Progenitor cell of endocrine pancreas (in vitro differentiated cells): Measurements from ENCODE around the gene DDX27. TPM values are rescaled to one million over a fixed set of nuclear protein-coding genes. Genes with fewer than 3 reads are reported as not detected.
"Not testable (repeated sequence)": the region's sequence is repeated elsewhere in the genome, so short reads cannot be mapped to it uniquely, and the experiment has no call there.

Experiments used
- DNase-seq: peaks from one replicate; pipeline ENCODE4 v3.0.0; 2021; ENCODE audit warnings: low spot score; ENCODE audit not compliant: unreplicated experiment
- H3K27ac Mint-ChIP-seq: 2 replicates; pipeline ENCODE4 v1.8.0; 2021; ENCODE audit warnings: mild to moderate bottlenecking, moderate library complexity, mixed read lengths
- H3K27me3 Mint-ChIP-seq: 2 replicates; pipeline ENCODE4 v1.8.0; 2021; ENCODE audit warnings: mixed read lengths
- H3K36me3 Mint-ChIP-seq: 2 replicates; pipeline ENCODE4 v1.8.0; 2022; ENCODE audit warnings: mixed read lengths; ENCODE audit not compliant: insufficient read depth
- H3K4me1 Mint-ChIP-seq: 2 replicates; pipeline ENCODE4 v1.8.0; 2021; ENCODE audit warnings: low read depth, mixed read lengths
- H3K4me3 Mint-ChIP-seq: 2 replicates; pipeline ENCODE4 v1.8.0; 2021; ENCODE audit warnings: low read depth, mild to moderate bottlenecking, moderate library complexity, mixed read lengths
- H3K9me3 Mint-ChIP-seq: 2 replicates; pipeline ENCODE4 v1.8.0; 2021; ENCODE audit warnings: low read depth, mixed read lengths
- total RNA-seq: library from RNA; stranded (reverse); gene quantifications from 2 replicates; pipeline ENCODE4 v1.2.1, GENCODE V29; 2021
- TF ChIP-seq, protein P1 (sequence below): fragments of 200-600 bp; sonication (generic); IDR thresholded peaks from one replicate; pipeline ENCODE4 v1.5.0; 2021; ENCODE audit warnings: antibody characterized with exemption, mild to moderate bottlenecking; ENCODE audit not compliant: unreplicated experiment

DDX27 gene
- total RNA-seq, 1 donor from 2014 or later = 41.7 TPM

DNA sequence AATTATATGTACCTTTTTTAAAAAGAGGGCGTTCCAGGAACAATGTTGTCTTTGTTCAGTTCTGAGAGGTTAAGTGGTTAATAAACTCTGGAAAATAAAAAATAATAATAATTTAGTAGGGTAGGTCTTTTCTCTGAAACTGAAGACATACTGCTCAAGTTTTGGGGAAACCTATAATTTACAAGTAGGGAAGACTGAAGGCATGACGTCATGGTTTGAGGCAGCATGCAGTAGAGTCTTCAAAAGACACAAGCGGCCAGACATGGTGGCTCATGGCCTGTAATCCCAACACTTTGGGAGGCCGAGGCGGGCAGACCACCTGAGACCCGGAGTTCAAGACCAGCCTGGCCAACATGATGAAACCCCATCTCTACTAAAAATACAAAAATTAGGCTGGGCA lies 45.0 kb upstream of the DDX27 start:
- TF ChIP-seq, protein P1, sequence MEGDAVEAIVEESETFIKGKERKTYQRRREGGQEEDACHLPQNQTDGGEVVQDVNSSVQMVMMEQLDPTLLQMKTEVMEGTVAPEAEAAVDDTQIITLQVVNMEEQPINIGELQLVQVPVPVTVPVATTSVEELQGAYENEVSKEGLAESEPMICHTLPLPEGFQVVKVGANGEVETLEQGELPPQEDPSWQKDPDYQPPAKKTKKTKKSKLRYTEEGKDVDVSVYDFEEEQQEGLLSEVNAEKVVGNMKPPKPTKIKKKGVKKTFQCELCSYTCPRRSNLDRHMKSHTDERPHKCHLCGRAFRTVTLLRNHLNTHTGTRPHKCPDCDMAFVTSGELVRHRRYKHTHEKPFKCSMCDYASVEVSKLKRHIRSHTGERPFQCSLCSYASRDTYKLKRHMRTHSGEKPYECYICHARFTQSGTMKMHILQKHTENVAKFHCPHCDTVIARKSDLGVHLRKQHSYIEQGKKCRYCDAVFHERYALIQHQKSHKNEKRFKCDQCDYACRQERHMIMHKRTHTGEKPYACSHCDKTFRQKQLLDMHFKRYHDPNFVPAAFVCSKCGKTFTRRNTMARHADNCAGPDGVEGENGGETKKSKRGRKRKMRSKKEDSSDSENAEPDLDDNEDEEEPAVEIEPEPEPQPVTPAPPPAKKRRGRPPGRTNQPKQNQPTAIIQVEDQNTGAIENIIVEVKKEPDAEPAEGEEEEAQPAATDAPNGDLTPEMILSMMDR = no peak
- Mint-ChIP-seq H3K9me3 (no peaks in the 10 kb centered on the region), H3K27ac (no peak overlapping the region), H3K4me3 (no peak overlapping the region), H3K4me1 (no peaks in the 10 kb centered on the region), H3K36me3 (peaks cover 22% of the 10 kb centered on the region), H3K27me3 (no peaks in the 10 kb centered on the region)
- no peak for DNase-seq

DNA sequence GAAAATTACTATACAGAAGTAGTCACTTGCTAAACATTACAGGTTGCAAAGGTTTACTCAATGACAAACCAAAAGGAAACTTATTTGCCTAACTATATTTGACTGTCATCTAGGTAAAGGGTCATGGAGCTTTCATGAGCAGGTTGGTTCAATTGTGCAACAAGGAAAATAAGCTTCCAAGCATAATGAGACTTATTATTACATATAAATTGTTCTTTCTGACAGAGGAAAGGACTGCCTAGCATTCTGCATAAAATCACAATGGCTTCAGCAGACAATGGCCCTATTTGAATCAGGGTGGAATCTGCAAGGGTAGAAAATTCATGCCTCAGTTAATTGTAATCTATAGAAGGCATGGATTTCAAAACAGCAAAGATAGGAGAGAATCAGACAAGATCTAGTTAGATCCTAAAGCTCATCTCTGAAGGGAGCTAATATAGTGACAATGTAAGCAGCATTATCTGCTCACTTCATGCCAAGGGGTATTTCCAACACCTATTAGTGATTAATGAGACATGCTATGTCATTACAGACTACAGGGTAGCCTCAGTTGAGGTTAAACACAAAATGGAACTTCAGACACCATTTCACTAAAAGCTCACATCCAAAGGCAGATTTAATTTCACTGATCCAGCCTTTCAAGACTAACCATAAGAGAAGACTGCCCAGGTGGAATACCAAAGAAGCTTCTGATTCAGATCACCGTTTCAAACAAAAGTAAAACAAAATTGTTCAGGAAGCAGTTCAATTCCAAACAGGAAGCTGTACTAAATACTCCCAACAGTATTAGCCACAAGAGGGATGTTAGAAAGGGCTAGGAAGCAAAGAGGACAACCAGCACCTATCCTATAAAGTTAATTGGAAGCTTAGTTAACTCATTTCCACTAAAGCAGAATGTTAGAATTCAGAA lies 39.6 kb upstream of the DDX27 start:
- Mint-ChIP-seq H3K36me3 (peaks cover 11% of the 10 kb centered on the region), H3K27me3 (no peaks in the 10 kb centered on the region), H3K27ac (no peak overlapping the region), H3K4me3 (no peak overlapping the region), H3K9me3 (no peaks in the 10 kb centered on the region), H3K4me1 (peaks cover 29% of the 10 kb centered on the region)
- TF ChIP-seq, protein P1 = no peak
- DNase-seq = no peak

- no peak for DNase-seq
- TF ChIP-seq, protein P1 = no peak
- Mint-ChIP-seq H3K4me3 (no peak overlapping the region), H3K9me3 (no peaks in the 10 kb centered on the region), H3K27ac (peak overlapping the region; percentile 61), H3K36me3 (peaks cover 9% of the 10 kb centered on the region), H3K4me1 (peaks cover 42% of the 10 kb centered on the region), H3K27me3 (no peaks in the 10 kb centered on the region)
These were observed 37.8 kb upstream of the DDX27 start for GRCh38 chr20:49181265-49181877.

GRCh38 chr20:49183444-49183843 lies 35.8 kb upstream of the DDX27 start:
- H3K27ac Mint-ChIP-seq = no peak overlapping the region
- H3K36me3 Mint-ChIP-seq = peaks cover 3% of the 10 kb centered on the region
- no peak overlapping the region for H3K4me3 Mint-ChIP-seq
- H3K4me1 Mint-ChIP-seq = peaks cover 49% of the 10 kb centered on the region
- TF ChIP-seq, protein P1 = no peak
- no peaks in the 10 kb centered on the region for H3K27me3 Mint-ChIP-seq
- no peak for DNase-seq
- no peaks in the 10 kb centered on the region for H3K9me3 Mint-ChIP-seq

- not testable (repeated sequence) for H3K9me3 Mint-ChIP-seq, H3K36me3 Mint-ChIP-seq, DNase-seq, H3K27me3 Mint-ChIP-seq, H3K4me3 Mint-ChIP-seq
- H3K27ac Mint-ChIP-seq = peak overlapping the region; percentile 52
- H3K4me1 Mint-ChIP-seq = peaks cover 49% of the 10 kb centered on the region
These were observed 35.1 kb upstream of the DDX27 start for GRCh38 chr20:49184084-49184501.

DNA sequence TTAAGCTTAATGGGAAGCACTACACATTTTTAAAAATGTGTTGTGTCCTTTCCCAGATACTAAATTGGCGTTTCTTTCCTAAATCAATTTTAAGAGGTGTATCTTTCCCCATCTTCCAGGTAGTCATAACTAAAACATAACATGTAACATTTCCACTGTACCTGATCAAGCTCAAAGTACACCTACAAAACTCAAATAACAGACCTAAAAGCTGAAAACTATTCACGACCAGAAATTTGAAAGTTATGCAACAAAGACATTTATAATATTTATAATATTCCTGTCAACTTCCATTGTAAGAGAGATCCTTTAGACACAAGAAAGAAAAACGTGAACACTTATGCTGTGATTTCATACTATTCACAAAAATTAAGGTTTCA lies 34.5 kb upstream of the DDX27 start:
- Mint-ChIP-seq H3K27ac (no peak overlapping the region), H3K4me3 (no peak overlapping the region), H3K27me3 (no peaks in the 10 kb centered on the region), H3K4me1 (peaks cover 45% of the 10 kb centered on the region), H3K9me3 (no peaks in the 10 kb centered on the region), H3K36me3 (peaks cover 3% of the 10 kb centered on the region)
- no peak for DNase-seq
- TF ChIP-seq, protein P1 = no peak
